GM10847 (cell line): Measurements from ENCODE around the gene ZDHHC1.

ENCODE experiments used
- POLR2A ChIP-seq: IDR thresholded peaks from 2 replicates; pipeline ENCODE4 v1.6.1; 2011; ENCODE audit not compliant: insufficient read length; ENCODE audit errors: extremely low read depth

ZDHHC1 gene

GRCh38 chr16:67428146-67428731 lies 12.0 kb upstream of the ZDHHC1 start:
- no peak for TF ChIP-seq POLR2A

DNA sequence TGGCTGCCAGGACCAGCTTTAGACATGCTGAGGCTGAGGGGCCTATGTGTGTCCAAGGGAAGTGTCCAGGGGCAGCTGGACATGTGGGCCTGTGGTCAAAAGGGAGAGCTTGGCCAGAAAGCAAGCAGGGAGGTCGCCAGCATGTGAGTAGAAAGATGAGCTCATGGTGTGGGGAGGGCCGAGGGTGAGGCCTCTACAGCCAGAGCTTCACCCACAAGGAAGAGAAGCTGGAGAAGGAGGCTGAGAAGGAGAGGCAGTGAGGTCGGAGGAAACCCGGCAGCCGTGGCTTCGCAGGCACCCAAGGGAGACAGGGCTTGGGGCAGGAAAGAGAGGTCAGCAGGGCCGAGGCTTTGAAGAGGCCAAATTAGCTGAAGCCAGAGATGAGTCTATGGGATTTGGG lies 10.7 kb upstream of the ZDHHC1 start:
- TF ChIP-seq POLR2A, result no peak

DNA sequence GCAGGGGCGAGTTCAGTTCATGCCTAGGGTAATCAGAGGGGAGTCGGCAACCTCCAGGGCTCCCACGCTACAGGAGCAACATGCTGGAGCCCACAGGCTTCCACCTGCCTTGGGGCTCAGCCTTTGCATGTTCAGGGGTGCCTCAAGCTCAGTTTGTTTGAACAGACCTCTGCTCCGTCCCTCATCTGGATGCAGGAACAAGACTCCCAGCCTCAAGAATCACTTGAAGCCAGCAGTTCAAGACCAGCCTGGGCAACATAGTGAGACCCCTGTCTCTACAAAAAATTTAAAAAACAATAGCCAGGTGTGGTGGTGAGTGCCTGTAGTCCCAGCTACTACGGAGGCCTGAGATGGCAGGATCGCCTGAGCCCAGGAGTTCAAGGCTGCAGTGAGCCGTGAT lies 9.7 kb upstream of the ZDHHC1 start:
- no peak for TF ChIP-seq POLR2A

DNA sequence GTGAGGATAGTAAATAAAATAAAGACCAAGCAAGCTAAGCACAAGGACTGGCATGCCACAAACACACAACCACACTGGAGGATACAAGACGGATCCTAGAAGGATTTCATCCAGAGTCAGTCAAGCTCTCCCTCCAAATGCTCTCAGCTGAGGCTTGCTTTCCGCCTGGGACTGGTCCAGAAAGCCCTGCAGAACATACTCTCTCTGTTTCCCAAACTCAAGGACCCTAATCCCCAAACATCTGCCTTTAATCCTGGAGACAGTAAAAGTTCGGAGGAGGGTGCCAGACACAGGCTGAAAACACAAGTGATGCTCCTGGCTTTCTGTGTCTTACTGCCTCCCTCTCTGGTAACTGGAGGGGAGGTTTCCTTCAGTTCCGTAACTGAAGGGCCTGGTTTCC lies 9.3 kb upstream of the ZDHHC1 start:
- TF ChIP-seq POLR2A, result no peak

DNA sequence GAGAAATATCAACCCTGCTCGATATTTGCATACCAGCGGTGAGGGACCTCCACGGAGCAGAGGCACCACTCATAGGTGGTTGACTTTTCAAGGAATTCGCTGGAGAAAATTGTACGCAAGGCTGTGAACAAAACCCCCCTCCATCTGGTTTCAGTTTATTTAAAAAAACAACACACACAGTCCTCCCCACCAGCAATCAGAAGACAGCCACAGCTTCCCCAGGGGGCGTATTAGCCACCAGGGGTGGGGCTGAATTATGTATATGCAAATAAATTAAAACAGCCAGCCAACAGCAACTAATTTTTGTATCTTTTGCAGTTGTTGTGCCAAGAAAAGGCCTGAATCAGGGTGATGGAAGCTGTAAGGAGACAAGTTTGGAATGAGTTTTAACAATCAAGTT lies 8.8 kb upstream of the ZDHHC1 start:
- no peak for TF ChIP-seq POLR2A

DNA sequence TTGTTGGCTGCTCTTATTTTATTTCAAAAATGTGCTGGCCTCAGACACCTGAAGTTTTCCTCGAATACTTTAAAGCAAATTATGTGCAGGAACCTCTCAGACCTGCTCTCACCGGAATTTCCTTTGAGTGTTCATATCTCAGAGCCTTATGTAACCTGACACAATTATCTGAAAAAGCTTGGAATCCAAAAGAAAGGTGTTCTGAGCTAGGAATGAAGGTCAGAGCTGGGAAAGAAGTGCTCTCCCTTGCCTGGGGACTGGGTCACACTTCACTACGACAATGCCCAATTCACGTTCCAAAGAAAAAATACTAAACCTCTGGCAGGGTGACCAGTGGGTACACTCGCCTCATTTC lies 8.0 kb upstream of the ZDHHC1 start:
- no peak for TF ChIP-seq POLR2A

GRCh38 chr16:67423611-67424260 lies 7.5 kb upstream of the ZDHHC1 start:
- TF ChIP-seq POLR2A, result no peak

DNA sequence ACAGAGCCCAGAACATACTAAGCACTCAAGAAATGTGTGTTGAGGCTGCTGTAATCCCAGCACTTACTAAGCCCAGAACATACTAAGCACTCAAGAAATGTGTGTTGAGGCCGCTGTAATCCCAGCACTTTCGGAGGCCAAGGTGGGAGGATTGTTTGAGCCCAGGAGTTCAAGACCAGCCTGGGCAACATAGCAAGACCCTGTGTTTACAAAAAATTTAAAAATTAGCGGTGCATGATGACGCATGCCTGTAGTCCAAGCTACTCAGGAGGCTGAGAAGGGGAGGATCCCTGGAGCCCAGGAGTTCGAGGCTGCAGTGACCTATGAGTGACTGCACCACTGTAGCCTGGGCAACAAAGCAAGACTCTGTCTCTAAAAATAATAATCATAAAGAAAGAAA lies 6.7 kb upstream of the ZDHHC1 start:
- no peak for TF ChIP-seq POLR2A

- TF ChIP-seq POLR2A, result no peak
Measured at GRCh38 chr16:67421030-67421429, 4.8 kb upstream of the ZDHHC1 start.

DNA sequence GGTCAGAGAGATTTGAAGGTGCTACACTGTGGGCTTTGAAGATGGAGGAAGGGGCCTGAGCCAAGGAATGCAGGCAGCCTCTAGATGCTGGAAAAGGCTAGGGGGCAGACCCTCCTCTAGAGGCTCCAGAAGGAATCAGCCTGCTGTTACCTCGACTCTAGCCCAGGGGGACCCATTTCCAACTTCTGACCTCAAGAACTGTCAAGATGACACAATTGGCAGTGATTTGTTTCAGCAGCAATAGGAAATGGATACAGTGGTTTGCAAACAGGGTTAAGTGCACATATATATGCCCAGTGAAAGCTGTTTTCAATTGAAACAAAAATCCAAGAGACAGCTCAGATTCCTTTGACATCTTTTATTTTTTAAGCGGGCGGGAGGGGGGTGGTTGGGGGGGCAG lies 3.7 kb upstream of the ZDHHC1 start:
- no peak for TF ChIP-seq POLR2A

DNA sequence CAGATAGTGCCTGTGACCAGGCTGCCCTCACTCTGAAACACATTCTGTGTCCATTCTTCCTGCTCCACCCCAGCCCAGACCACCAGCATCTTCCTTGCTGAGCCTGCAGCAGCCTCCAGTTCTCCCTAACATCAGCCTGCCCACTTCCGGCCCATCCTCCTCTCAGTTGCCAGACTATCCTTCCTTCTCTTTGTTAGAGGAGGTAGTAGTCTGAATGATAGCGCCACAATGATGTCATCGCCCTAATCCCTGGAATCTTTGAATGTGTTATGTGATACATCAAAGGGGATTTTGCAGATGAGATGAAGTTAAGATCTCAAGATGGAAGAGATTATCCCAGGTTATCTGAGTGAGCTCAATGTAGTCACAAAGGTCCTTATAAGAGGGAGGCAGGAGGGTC lies 3.2 kb upstream of the ZDHHC1 start:
- no peak for TF ChIP-seq POLR2A

GRCh38 chr16:67417333-67418061 lies 1.2 kb upstream of the ZDHHC1 start:
- no peak for TF ChIP-seq POLR2A

GRCh38 chr16:67413978-67414911 lies 2.0 kb downstream of the ZDHHC1 start:
- no peak for TF ChIP-seq POLR2A

GRCh38 chr16:67412294-67412693 lies 4.0 kb downstream of the ZDHHC1 start:
- TF ChIP-seq POLR2A, result no peak

GRCh38 chr16:67411339-67411738 lies 4.9 kb downstream of the ZDHHC1 start:
- no peak for TF ChIP-seq POLR2A

- no peak for TF ChIP-seq POLR2A
Measured at GRCh38 chr16:67409631-67410030, 6.6 kb downstream of the ZDHHC1 start.

GRCh38 chr16:67407788-67408452 lies 8.4 kb downstream of the ZDHHC1 start:
- no peak for TF ChIP-seq POLR2A
